Glutamatergic neuron (in vitro differentiated cells): ENCODE measurements around the gene ENPP7. TPM values are rescaled to one million over a fixed set of nuclear protein-coding genes. Genes with fewer than 3 reads are reported as not detected.
A peak's percentile ranks its signal among the peaks of the same experiment; 100 is the strongest.

ENCODE experiments used
- DNase-seq: peaks from one replicate; pipeline ENCODE4 v3.0.0; 2022
- H3K27ac Mint-ChIP-seq: one replicate; pipeline ENCODE4 v1.8.0; 2020; ENCODE audit warnings: mild to moderate bottlenecking, mixed read lengths, inconsistent platforms; ENCODE audit not compliant: unreplicated experiment
- H3K27me3 Mint-ChIP-seq: one replicate; pipeline ENCODE4 v1.8.0; 2020; ENCODE audit warnings: mild to moderate bottlenecking, moderate library complexity, mixed read lengths, inconsistent platforms; ENCODE audit not compliant: unreplicated experiment
- H3K36me3 Mint-ChIP-seq: one replicate; pipeline ENCODE4 v1.8.0; 2020; ENCODE audit warnings: mild to moderate bottlenecking, mixed read lengths, inconsistent platforms; ENCODE audit not compliant: unreplicated experiment
- H3K4me1 Mint-ChIP-seq: one replicate; pipeline ENCODE4 v1.8.0; 2020; ENCODE audit warnings: mild to moderate bottlenecking, low read depth, mixed read lengths, inconsistent platforms; ENCODE audit not compliant: unreplicated experiment
- H3K4me3 Mint-ChIP-seq: one replicate; pipeline ENCODE4 v1.8.0; 2020; ENCODE audit warnings: mild to moderate bottlenecking, mixed read lengths, inconsistent platforms; ENCODE audit not compliant: unreplicated experiment
- H3K9me3 Mint-ChIP-seq: one replicate; pipeline ENCODE4 v1.8.0; 2020; ENCODE audit warnings: mild to moderate bottlenecking, moderate library complexity, mixed read lengths, inconsistent platforms; ENCODE audit not compliant: unreplicated experiment
- CTCF ChIP-seq: fragments of 200-600 bp; sonication (generic); IDR thresholded peaks from one replicate; pipeline ENCODE4 v1.5.0; 2021; ENCODE audit not compliant: partially characterized antibody, unreplicated experiment
- microRNA-seq: library from miRNA; unstranded; fragments of <30 nt; microRNA quantifications from one replicate; pipeline ENCODE4, GENCODE V29; 2020; ENCODE audit not compliant: unreplicated experiment
- total RNA-seq: library from RNA; stranded (reverse); fragmentation: NEBNext Ultra II Directional; extraction: Animal tissue kit (Norgen Biotek cat#: 25700); gene quantifications from one replicate; pipeline ENCODE4 v1.2.1, GENCODE V29; 2021; ENCODE audit not compliant: unreplicated experiment

The ENPP7 gene
- total RNA-seq, 1 donor from 2014 or later = not detected

GRCh38 chr17:79790805-79791734 lies 60.3 kb downstream of the ENPP7 start:
- H3K27me3 Mint-ChIP-seq = peaks cover 28% of the 10 kb centered on the region
- peaks cover 7% of the 10 kb centered on the region for H3K9me3 Mint-ChIP-seq
- H3K4me3 Mint-ChIP-seq = no peak overlapping the region
- H3K4me1 Mint-ChIP-seq = peaks cover 30% of the 10 kb centered on the region
- H3K27ac Mint-ChIP-seq = no peak overlapping the region
- TF ChIP-seq CTCF = no peak
- DNase-seq = peak; percentile 57
- peaks cover 4% of the 10 kb centered on the region for H3K36me3 Mint-ChIP-seq

GRCh38 chr17:79791735-79792161 lies 61.0 kb downstream of the ENPP7 start:
- no peak overlapping the region for H3K27ac Mint-ChIP-seq
- no peak for TF ChIP-seq CTCF
- H3K4me1 Mint-ChIP-seq = peaks cover 29% of the 10 kb centered on the region
- peak overlapping the region; percentile 77 for H3K4me3 Mint-ChIP-seq
- DNase-seq = peak; percentile 24
- peaks cover 30% of the 10 kb centered on the region for H3K27me3 Mint-ChIP-seq
- peaks cover 12% of the 10 kb centered on the region for H3K9me3 Mint-ChIP-seq
- peaks cover 4% of the 10 kb centered on the region for H3K36me3 Mint-ChIP-seq

Small RNA genes within 50 kb of the gene (microRNA-seq; reads per million reads assigned to microRNA genes)
- 0.41 reads per million for gene MIR4739

Other genes starting within 250 kb of the ENPP7 start
- gene RBFOX3, start 119.9 kb upstream of the ENPP7 start, total RNA-seq = 110 TPM
- 78.8 TPM for gene CBX2, start 47.2 kb downstream of the ENPP7 start, total RNA-seq
- gene CBX8, start 66.1 kb downstream of the ENPP7 start, total RNA-seq = 13.8 TPM
- 19.3 TPM for gene CBX4, start 108.5 kb downstream of the ENPP7 start, total RNA-seq